Measurements from ENCODE around the gene ELAPOR2. TPM values are rescaled to one million over a fixed set of nuclear protein-coding genes. Genes with fewer than 3 reads are reported as not detected.

Gene ELAPOR2
- polyA plus RNA-seq, 1 donor (not counting 4 experiments of a cell fraction or from before 2014, with no cell fraction given): 3.3 TPM

DNA sequence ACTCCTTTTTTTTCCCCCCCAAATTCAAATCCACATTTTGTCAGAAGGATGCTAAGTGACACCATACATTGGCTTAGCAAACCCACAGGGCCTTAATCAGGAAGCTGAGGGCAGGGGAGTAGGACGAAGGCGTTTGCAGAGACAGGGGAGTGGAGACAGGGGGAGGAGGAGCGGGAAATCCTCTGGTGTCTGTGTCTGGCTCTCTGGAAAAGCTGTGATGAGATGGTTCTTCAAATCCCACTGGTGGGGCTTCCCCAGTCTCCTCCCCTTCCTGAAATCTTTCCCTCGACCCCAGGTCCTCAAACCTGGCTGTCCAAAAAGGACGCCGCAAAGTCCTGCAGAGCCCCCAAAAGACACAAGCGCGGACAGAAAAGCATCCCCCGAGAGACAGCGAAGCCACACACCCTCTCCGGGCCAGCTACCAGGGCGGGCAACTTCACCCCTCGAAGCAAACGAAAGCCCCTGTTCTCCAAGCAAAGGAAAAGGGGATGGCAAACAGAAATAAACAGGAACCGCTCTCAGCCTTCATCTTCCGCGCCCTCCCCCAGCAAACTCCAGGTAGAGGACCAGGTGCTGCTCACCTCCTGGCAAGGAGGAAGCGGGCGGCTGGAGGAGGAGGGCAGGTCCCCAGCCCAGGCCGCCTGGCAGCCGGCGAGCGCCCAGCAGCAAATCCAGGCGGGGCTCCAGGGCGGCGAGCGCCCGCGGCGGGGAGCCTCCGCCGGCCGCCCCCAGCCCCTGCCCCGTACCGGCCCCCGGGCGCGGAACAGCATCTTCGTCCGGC lies 520 bp downstream of the ELAPOR2 start:
- no peaks in the 10 kb centered on the region for H3K36me3 ChIP-seq (ENCODE audit: control insufficient read depth in 2 of 2, extremely low read depth in 1 of 2, insufficient read depth in 2 of 2, low read length in 2 of 2)
- H4K20me1 ChIP-seq (ENCODE audit: control insufficient read depth, extremely low read depth, insufficient read depth, low read length): no peaks in the 10 kb centered on the region
- H3K4me3 ChIP-seq (ENCODE audit: control insufficient read depth in 2 of 3, extremely low read depth in 1 of 3, insufficient read depth in 2 of 3, low read depth in 1 of 3, low read length in 3 of 3): peak overlapping the region; percentile 22 to 56 (median 35)
- no peak for TF ChIP-seq EZH2 (IDR thresholded peaks at IDR 0.05; ENCODE audit: low read length)
- TF ChIP-seq, protein P1, sequence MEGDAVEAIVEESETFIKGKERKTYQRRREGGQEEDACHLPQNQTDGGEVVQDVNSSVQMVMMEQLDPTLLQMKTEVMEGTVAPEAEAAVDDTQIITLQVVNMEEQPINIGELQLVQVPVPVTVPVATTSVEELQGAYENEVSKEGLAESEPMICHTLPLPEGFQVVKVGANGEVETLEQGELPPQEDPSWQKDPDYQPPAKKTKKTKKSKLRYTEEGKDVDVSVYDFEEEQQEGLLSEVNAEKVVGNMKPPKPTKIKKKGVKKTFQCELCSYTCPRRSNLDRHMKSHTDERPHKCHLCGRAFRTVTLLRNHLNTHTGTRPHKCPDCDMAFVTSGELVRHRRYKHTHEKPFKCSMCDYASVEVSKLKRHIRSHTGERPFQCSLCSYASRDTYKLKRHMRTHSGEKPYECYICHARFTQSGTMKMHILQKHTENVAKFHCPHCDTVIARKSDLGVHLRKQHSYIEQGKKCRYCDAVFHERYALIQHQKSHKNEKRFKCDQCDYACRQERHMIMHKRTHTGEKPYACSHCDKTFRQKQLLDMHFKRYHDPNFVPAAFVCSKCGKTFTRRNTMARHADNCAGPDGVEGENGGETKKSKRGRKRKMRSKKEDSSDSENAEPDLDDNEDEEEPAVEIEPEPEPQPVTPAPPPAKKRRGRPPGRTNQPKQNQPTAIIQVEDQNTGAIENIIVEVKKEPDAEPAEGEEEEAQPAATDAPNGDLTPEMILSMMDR (optimal IDR thresholded peaks at IDR 0.05 in 1 of 3, IDR thresholded peaks at IDR 0.05 in 1 of 3, conservative IDR thresholded peaks at IDR 0.05 in 1 of 3; ENCODE audit: extremely low read depth in 1 of 3, insufficient read depth in 2 of 3, low read length in 3 of 3): no peak
- H3K27ac ChIP-seq (ENCODE audit: control insufficient read depth, insufficient read depth, low read length): no peak overlapping the region
- H2AFZ ChIP-seq (ENCODE audit: control insufficient read depth, low read length): peak overlapping the region; percentile 21
- H3K79me2 ChIP-seq (ENCODE audit: control insufficient read depth, insufficient read depth, low read length): no peaks in the 10 kb centered on the region
- DNase-seq (ENCODE audit: low read depth, low spot score): no peak
- no peak for FAIRE-seq
- peaks cover 5% of the 10 kb centered on the region for H3K27me3 ChIP-seq (ENCODE audit: control insufficient read depth, extremely low read depth, insufficient read depth, low read length)
- no peaks in the 10 kb centered on the region for H3K9me3 ChIP-seq (ENCODE audit: control insufficient read depth, low read depth, low read length)
- peak overlapping the region; percentile 33 for H3K9ac ChIP-seq (ENCODE audit: control insufficient read depth, extremely low read depth, insufficient read depth, low read length)
- no peaks in the 10 kb centered on the region for H3K9me1 ChIP-seq (ENCODE audit: control insufficient read depth, extremely low read depth, insufficient read depth, low read length)
- H3K4me1 ChIP-seq (ENCODE audit: control insufficient read depth, extremely low read depth, insufficient read depth, low read length): peaks cover 5% of the 10 kb centered on the region
- dilution Hi-C loops (cut with MboI; ENCODE audit: extremely low pct_ligation_motif_present, low sequenced_read_pairs): no loop called here
- H3K4me2 ChIP-seq (ENCODE audit: control insufficient read depth, extremely low read depth, insufficient read depth, low read depth, low read length): peak overlapping the region; percentile 90

DNA sequence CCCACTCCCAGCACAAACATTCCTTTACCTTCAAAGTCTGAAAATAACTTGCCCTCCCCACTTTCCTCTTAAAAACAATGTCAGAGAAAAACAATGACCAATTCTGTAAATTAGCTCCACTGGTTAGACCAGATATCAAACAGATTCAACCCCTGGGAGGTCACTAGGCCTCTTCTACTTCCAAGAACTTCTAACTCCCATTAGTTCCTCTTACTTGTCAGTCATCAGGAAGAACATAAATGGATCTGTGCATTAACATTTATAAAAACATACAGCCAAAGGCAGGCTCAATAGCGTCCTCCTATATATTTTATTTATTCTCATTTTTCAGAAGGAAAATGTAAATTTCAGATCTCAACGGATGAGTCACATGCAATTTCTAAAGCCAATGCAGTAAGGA lies 2.2 kb downstream of the ELAPOR2 start:
- DNase-seq (ENCODE audit: low read depth, low spot score) (no peak), FAIRE-seq (no peak)
- H3K27me3 ChIP-seq (ENCODE audit: control insufficient read depth, extremely low read depth, insufficient read depth, low read length): peaks cover 5% of the 10 kb centered on the region
- TF ChIP-seq, protein P1 (optimal IDR thresholded peaks at IDR 0.05 in 1 of 3, IDR thresholded peaks at IDR 0.05 in 1 of 3, conservative IDR thresholded peaks at IDR 0.05 in 1 of 3; ENCODE audit: extremely low read depth in 1 of 3, insufficient read depth in 2 of 3, low read length in 3 of 3): no peak
- H3K9ac ChIP-seq (ENCODE audit: control insufficient read depth, extremely low read depth, insufficient read depth, low read length): no peak overlapping the region
- H3K9me1 ChIP-seq (ENCODE audit: control insufficient read depth, extremely low read depth, insufficient read depth, low read length): no peaks in the 10 kb centered on the region
- H3K4me2 ChIP-seq (ENCODE audit: control insufficient read depth, extremely low read depth, insufficient read depth, low read depth, low read length): no peak overlapping the region
- no peaks in the 10 kb centered on the region for H3K9me3 ChIP-seq (ENCODE audit: control insufficient read depth, low read depth, low read length)
- peaks cover 5% of the 10 kb centered on the region for H3K4me1 ChIP-seq (ENCODE audit: control insufficient read depth, extremely low read depth, insufficient read depth, low read length)
- no peak overlapping the region for H3K4me3 ChIP-seq (ENCODE audit: control insufficient read depth in 2 of 3, extremely low read depth in 1 of 3, insufficient read depth in 2 of 3, low read depth in 1 of 3, low read length in 3 of 3)
- dilution Hi-C loops (cut with MboI; ENCODE audit: extremely low pct_ligation_motif_present, low sequenced_read_pairs): no loop called here
- no peaks in the 10 kb centered on the region for H4K20me1 ChIP-seq (ENCODE audit: control insufficient read depth, extremely low read depth, insufficient read depth, low read length)
- H2AFZ ChIP-seq (ENCODE audit: control insufficient read depth, low read length): no peak overlapping the region
- H3K79me2 ChIP-seq (ENCODE audit: control insufficient read depth, insufficient read depth, low read length): no peaks in the 10 kb centered on the region
- no peak overlapping the region for H3K27ac ChIP-seq (ENCODE audit: control insufficient read depth, insufficient read depth, low read length)
- no peaks in the 10 kb centered on the region for H3K36me3 ChIP-seq (ENCODE audit: control insufficient read depth in 2 of 2, extremely low read depth in 1 of 2, insufficient read depth in 2 of 2, low read length in 2 of 2)

Data from keratinocyte (primary cell).